Panc1 (cell line): ENCODE data around the gene CTLA4.

ENCODE experiments used
- POLR2AphosphoS5 ChIP-seq: IDR thresholded peaks from 2 replicates; pipeline ENCODE4 v1.6.1; 2012; ENCODE audit warnings: mild to moderate bottlenecking, low read depth, low read length, moderate library complexity
- SIN3A ChIP-seq: IDR thresholded peaks from 2 replicates; pipeline ENCODE4 v1.6.1; 2012; ENCODE audit warnings: low read depth, mild to moderate bottlenecking, low read length, moderate library complexity, borderline replicate concordance; ENCODE audit not compliant: insufficient read depth
- TCF7L2 ChIP-seq: IDR thresholded peaks from 2 replicates; pipeline ENCODE4 v1.6.1; 2011; ENCODE audit warnings: mild to moderate bottlenecking, low read depth, low read length, inconsistent platforms
- TF ChIP-seq, protein P1 (sequence below): fragments of 450-650 bp; IDR thresholded peaks from 2 replicates; pipeline ENCODE4 v1.5.1; 2017; ENCODE audit warnings: mild to moderate bottlenecking
- TF ChIP-seq, protein P2 (sequence below), 2 experiments: IDR thresholded peaks; 2 replicates each; pipeline ENCODE4 v1.6.1; 2011 to 2012; ENCODE audit warnings: low read depth in 2 of 2, control low read depth in 1 of 2, low read length in 1 of 2, mild to moderate bottlenecking in 1 of 2, moderate library complexity in 1 of 2; ENCODE audit not compliant: insufficient read depth in 1 of 2

DNA sequence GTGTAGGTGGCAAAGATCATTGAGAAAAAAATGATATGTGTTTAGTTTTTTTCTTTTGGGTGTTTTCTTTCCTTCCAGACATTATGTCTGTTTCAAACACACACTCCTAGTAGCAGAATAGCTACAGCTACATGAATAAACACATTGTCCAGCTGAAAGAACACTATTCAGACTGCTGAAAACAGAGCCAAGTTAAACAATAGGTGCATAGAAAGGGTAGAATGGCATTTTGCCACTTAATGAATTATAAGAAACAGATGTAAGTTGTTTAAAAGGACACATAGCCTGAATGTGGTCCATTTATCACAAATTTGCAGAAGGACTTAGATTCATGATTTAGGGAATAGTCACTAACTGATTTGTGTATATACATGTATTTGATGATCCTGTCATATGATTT is 20.1 kb downstream of the CTLA4 start:
- TF ChIP-seq, protein P1, sequence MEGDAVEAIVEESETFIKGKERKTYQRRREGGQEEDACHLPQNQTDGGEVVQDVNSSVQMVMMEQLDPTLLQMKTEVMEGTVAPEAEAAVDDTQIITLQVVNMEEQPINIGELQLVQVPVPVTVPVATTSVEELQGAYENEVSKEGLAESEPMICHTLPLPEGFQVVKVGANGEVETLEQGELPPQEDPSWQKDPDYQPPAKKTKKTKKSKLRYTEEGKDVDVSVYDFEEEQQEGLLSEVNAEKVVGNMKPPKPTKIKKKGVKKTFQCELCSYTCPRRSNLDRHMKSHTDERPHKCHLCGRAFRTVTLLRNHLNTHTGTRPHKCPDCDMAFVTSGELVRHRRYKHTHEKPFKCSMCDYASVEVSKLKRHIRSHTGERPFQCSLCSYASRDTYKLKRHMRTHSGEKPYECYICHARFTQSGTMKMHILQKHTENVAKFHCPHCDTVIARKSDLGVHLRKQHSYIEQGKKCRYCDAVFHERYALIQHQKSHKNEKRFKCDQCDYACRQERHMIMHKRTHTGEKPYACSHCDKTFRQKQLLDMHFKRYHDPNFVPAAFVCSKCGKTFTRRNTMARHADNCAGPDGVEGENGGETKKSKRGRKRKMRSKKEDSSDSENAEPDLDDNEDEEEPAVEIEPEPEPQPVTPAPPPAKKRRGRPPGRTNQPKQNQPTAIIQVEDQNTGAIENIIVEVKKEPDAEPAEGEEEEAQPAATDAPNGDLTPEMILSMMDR = no peak
- TF ChIP-seq, protein P2, sequence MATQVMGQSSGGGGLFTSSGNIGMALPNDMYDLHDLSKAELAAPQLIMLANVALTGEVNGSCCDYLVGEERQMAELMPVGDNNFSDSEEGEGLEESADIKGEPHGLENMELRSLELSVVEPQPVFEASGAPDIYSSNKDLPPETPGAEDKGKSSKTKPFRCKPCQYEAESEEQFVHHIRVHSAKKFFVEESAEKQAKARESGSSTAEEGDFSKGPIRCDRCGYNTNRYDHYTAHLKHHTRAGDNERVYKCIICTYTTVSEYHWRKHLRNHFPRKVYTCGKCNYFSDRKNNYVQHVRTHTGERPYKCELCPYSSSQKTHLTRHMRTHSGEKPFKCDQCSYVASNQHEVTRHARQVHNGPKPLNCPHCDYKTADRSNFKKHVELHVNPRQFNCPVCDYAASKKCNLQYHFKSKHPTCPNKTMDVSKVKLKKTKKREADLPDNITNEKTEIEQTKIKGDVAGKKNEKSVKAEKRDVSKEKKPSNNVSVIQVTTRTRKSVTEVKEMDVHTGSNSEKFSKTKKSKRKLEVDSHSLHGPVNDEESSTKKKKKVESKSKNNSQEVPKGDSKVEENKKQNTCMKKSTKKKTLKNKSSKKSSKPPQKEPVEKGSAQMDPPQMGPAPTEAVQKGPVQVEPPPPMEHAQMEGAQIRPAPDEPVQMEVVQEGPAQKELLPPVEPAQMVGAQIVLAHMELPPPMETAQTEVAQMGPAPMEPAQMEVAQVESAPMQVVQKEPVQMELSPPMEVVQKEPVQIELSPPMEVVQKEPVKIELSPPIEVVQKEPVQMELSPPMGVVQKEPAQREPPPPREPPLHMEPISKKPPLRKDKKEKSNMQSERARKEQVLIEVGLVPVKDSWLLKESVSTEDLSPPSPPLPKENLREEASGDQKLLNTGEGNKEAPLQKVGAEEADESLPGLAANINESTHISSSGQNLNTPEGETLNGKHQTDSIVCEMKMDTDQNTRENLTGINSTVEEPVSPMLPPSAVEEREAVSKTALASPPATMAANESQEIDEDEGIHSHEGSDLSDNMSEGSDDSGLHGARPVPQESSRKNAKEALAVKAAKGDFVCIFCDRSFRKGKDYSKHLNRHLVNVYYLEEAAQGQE (IDR thresholded peaks at IDR 0.05; ENCODE audit: insufficient read depth in 1 of 2, low read depth in 2 of 2, low read length in 1 of 2) = no peak
- TF ChIP-seq SIN3A (no peak), TCF7L2 (no peak), POLR2AphosphoS5 (no peak)
